HG03175 (cell line): ENCODE results near the gene NEGR1.

Source experiments
- ATAC-seq: cut with Tn5 transposase; IDR thresholded peaks from one replicate; pipeline ENCODE4 v1.9.1; 2021; ENCODE audit warnings: mild to moderate bottlenecking, moderate library complexity; ENCODE audit not compliant: unreplicated experiment

The NEGR1 gene

DNA sequence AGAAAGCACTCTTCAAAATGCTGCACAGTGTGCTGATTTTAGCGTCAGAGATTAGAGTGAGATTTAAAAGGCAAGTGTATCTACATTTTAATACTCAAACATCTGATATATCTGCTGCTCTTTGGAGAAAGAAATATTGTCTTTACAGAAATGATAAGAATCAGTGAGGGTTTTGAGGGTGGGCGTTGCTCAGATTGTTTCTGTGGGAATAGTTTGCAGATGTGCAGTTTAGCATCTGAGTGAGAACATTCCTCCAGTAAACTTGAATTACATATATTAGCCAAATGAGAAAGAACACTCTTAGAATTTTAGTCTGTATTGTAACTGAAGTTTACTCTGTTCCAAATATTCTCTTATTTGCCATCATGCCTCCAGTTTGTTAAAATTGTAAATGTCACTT, 549.2 kb downstream of the NEGR1 start:
- ATAC-seq, result no peak

DNA sequence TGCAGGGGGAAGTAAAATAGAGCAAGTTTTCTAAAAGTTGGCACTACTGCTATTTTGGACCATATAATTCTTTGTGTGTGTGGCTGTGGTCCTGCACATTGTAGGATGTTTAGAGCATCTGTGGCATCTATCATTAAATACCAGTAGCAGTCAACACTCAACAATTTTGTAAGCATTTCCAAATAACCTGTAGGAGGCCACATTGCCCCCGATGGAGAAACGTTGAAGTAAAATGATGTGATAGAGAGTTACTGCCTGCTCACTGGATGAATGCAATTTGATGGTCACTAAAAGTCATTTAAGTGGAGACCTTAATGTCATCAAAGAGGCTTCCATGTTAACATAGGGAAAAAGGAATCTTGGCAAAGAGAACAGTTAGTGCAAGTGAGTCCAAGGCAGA, 560.8 kb downstream of the NEGR1 start:
- ATAC-seq, result no peak

DNA sequence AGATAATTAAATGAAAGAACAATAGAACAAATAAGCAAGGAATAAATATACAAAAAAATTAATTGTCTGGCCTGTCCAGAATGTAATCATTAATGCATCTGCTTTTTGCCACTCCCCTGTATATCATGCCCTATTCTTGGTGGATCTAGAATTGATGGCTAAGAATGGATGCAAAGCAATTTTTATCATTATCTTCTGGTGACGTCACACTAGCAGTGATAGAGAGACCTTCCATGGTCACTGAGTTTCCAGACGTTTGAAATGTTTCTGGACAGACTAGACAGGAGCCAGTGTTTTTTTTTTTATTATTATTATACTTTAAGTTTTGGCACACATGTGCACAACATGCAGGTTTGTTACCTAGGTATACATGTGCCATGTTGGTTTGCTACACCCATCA, 563.0 kb downstream of the NEGR1 start:
- no peak for ATAC-seq

DNA sequence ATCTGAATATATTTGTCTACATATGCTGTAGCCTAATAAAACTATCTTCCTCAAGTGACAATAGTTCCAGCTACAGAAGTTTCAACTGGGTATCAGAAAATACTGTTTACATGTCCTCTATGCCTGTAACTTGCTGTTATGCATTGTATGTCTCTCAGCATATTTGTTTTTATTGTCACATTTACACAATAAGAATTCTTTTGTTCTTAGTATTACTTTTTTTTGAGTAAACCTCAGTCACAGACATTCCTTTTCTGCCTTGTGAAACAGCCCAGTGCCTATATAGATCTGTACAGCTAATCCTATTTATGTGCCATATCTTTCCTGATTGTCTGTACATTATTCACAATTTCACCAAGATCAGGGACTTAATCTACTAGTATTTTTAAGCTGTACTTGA, 565.2 kb downstream of the NEGR1 start:
- no peak for ATAC-seq

DNA sequence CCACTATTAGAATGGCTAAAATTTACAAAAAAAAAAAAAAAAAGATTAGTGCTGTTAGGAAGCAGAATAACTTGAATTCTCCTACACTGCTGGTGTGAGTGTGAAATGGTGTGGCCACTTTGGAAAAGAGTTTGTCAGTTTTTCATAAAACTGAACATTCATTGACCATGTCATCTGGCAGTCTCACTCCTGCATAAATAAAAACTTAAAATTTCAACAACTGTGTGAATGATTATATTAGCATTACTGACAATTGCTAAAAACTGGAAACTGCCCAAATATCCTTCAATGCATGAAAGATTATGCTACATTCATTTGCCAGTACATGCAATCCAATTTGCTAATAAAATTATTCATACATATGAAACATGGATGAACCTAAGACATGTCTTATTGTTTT, 570.9 kb downstream of the NEGR1 start:
- ATAC-seq, result no peak

DNA sequence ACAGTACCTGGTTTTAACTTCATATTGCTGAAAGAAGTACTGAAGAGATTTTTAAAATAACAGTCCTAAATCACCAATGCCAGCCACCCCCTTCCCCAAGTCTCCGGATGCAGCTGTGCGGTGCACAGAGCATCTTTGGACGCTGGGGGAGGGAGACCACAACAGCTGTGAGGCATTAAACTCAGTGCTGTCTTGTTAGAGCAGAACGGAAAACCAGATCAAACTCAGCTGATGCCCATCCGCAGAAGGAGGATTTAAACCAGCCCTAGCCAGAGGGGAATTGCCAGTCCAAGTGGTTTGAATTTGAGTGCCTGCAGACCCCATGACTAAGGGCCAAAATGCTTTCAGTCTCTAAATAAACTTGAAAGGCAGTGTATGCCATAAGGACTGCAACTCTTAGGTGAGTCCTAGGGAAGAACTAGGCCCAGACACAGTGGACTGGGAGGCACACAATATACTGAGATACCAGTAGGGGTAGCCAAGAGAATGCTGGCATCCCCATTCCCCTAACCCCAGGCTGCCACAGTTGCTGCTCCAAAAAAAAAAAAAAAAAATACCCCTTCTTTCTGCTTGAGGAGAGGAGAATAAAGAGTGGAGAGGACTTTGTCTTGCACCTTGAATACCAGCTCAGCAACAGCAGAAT, 576.2 kb downstream of the NEGR1 start:
- no peak for ATAC-seq

DNA sequence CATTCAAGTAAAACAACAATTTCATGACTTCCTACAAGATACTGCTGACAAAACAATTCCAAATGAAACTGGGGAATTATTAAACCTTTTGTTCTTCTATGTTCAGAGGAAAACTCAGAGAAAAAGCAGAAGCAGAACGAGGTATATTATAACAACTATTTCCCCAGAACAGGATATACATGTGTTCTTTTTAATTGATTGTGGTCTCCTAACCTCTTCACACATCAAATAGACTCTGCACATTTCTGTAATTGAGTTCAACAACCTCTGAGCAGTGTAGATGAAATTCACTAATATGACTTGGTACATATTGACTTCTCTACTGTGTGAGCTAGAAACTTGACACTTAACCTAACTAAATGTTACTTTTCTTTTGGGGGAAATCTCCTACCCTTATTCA, 584.2 kb downstream of the NEGR1 start:
- ATAC-seq, result no peak

DNA sequence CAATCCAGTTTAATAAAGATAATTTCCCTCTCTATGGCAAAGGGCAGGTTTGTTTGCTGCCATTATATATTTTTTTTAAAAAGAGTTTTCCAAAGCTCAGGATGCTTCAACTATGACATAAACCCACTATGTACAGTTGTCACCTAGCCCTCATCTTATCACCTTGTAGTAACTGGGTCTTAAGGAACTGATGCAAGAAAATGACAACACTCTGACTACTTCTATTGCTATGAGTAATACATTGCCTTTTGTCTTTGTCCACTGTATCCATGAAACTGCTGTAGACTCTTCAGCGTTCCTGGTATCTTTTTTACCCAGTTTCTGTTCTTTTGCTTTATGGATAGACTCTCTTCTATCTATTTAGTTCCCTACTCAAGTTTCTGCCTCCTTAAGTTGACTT, 586.5 kb downstream of the NEGR1 start:
- ATAC-seq, result no peak

DNA sequence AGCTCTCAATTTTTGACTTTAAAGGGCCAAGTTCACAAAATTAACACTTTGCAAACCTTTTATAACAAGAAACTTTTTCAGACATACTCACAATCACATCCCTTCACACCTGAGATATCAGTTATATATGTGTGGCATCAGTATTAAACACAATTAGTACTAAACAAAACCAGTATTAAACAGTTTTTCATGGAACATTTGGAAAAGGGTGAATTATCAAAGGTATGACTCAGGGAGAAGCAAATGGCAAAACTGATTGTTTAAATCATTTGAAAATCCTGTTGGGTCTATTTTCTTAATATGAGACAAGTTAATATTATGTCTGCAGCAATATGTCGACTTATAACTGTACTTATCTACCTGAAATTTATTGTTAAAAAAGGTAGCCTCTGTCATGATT, 587.3 kb downstream of the NEGR1 start:
- ATAC-seq, result no peak

DNA sequence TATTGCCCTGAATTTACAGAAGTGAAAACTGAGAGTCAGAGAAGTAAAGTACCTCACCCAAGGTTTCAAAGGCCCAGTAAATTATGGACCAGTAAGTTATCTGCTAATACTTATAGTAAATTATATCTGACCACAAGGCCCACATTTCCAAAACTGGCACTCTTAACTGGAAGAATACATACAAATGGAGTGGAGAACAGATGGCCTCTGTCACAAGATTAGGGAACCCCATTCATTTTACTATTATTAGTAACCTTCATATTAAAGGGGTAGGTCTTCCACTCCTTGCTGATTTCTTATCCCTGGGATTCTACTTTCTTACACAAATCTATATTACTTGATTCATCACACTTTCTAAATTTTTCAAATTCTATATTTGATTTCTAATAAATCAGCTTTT, 588.8 kb downstream of the NEGR1 start:
- ATAC-seq, result no peak

DNA sequence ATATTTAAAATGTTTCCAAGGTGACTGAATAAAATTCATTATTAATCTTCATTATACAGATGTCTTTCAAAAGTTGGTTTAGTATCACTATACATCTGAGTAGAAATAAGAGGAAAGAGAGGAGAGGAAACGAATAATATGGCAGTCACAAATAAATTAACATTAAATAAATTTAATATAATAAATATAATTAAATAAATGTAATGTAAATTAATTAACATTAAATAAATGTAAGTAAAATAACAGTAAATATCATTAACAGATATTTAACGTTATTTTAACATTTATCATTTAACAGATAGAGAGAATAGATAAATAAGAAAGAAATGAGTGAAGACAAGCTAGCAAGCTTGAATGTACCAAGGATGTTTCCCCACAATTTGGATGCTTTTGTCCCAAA, 592.7 kb downstream of the NEGR1 start:
- ATAC-seq, result no peak

DNA sequence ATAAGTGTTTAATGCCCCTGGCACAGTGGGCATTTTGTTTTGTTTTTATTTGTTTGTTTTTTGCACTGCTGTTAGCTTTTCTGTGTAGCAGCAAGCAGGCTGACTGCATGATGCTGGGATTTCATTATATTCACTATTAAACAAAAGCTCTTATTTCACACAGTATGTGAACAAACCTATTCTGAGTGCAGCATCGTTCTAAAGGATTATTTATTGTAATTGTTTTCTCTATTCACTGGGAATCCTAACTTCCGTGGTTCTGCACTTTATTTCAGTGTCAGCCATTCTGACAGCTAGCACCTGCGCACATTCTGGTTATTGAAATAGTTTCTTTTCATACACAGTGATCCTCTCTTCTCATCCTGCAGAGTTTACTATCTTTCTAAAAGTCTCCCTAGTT, 595.0 kb downstream of the NEGR1 start:
- no peak for ATAC-seq

DNA sequence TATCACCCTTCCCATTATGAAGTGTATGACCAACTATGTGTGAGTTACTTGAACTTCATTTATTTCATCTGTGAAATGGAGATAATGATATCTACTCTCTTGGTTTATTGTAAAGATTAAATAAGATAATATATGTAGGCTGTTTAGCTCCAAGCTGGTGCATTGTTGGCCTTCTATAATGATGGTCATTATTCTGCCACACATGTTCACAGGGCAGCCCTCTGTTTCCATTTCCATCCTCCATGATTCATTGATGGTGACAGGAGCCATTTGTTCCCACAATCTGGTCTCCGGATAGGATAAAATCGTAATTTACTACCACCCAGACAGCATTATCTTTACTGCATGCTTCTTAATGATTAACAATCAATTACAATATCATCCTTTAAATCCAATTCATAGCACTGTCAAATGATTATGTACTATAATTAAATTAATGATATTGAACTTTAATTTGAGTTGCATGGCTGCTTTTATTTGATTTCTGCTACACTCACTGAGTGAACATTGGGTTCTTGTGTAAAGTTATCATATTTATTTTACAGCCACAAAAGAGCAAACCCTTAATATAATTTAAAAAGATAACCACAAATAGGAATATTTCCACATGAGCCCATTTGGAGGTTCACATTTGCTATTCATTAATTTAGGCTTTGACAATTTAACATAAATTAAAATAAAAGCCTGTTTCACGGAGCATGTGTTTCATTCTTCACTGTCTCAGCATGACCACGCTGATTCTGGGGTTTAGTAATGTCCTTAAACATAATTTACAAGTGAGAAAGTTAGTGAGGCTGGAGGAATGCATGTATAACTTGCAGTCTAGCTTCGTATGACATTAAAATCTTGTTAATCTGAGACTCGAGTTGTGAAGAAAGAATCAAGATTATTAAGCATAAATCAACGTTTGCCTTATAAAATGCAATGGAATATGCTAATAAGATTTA, 605.1 kb downstream of the NEGR1 start:
- no peak for ATAC-seq

DNA sequence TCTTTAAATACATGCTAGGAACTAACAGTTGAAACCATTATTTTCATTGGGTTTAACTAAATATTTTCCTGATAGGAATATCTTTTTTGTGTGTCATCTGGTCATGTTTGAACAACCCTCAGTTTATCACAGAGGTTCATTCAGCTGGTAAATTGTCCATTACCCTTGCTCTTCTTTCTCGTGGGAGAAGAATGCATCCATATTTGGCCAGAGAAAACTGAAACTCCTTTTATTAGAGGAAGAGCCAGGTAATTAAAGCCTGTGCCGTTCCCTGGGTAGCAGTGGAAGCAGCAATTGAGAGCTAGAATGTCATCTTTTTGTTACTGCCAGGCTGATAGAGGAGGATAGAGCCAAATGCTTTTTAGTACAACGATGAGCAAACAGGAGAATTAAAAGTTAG, 614.3 kb downstream of the NEGR1 start:
- no peak for ATAC-seq

DNA sequence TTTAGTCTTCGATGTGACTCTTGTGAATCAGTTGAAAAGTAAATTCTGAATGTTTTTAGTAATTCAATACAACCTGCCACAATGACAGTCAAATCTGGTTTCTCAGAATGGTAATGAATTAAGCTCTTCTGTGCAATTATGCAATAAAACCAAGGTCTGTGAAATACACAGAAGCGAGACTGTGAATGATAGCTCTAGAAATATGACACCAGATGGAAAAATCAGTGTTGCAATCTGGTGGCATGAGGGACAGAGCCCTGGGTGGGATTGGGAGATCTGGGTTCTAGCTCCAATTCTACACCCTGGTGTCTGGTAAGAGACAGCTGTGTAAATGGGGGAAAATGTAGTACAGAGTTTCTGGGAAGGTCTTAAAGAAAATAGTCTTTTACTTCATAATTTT, 615.1 kb downstream of the NEGR1 start:
- no peak for ATAC-seq

DNA sequence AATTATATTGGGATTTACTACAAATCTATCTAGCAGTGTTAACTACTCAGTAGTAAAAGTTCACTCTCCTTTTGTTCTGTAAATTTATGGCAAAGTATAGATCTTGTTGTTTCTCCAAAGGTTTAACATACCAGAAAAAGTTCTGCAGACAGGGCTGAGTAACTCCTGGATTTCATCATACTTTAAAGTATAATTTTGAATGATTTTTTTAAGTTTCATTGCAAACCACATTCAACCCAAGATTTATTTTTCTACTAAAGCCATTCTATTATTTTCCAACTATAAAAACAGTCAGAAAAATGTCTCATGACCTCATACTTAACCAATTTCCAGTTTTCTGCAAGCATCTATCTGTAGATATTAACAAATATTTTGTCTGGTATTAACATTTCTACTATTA, 615.7 kb downstream of the NEGR1 start:
- no peak for ATAC-seq

DNA sequence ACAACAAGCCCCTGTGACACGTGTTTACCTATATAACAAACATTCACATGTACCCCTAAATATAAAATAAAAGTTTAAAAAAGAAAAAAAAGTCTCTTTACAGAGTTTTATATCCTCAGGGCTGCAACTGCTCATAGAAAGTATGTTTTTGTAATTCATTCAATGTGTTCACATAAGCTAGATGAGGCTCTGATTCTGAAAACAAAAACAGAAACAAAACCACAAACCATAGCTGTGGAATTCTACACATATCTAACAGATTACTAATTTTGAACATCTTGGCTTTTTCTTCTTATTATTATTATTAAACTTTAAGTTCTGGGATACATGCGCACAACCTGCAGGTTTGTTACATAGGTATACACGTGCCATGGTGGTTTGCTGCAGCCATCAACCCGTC, 621.9 kb downstream of the NEGR1 start:
- no peak for ATAC-seq

DNA sequence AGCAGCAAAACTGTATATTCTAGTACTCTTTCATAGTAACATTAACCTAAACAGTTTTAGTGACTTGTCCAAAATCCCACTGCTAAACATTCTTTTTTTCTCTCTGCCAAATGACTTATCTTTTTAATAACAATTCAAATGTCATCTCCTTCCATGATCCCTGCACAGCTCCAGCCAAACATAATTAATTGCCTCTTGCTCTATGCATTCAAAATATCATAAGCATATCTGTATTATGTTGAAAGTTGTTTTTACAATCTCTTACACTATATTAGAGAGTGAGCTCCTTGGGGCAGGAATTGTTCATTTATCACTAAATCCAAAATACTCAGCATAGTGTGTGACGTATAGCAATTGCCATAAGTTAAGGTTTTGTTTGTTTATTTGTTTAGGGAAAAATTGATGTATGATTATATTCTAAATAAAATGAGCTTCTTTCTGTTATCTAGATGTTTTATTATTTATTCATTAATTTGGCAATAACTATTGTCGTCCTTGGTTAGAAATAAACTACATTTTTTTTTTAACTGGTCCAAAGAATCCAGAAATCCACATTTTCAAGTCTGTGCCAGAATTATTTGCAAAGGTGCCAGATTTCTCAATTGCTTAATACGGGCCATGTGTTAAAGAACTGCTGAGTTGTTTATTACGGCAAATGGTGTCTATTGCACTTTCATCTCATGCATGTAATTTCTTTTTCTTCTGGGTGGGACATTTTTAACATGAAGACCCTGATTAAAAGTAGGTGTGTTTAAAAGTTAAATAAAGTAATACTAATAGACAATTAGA, 624.3 kb downstream of the NEGR1 start:
- ATAC-seq, result no peak

DNA sequence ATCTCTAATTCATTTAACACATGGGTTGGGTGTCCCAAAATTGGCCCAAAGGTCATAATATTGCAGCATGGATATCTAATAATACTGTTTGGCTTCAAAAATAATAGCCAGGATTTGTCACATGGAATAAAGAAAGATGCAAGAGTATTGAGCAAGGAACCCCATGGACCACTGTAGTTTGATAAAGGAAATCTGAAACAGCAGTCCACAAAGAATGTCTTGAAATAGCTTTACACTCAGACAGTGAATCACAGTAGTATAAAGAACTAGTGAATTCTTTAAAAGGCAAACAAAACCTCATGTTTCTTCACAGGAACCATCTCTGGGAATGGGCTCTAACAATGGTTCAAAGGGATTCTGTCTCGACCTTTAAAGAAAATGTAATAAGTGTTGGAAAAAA, 625.4 kb downstream of the NEGR1 start:
- no peak for ATAC-seq

DNA sequence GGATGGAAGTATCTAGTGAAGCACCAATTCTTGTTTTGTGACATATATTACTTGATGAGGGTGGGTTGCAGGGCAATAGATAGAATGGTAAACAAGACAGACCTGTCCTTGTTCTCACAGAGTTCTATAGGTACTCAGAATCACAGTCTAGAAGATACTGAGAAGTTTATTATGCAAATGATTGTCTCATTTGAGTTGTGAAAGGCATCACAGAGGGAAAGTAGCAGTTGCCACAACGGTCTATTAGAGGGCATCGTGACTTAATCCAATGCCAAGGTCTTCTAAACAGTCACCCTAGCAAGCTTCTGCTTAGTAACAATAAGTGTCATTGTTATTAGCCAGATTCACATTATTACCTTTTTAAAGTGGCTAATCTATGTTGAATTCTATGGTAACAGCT, 626.7 kb downstream of the NEGR1 start:
- ATAC-seq, result no peak

DNA sequence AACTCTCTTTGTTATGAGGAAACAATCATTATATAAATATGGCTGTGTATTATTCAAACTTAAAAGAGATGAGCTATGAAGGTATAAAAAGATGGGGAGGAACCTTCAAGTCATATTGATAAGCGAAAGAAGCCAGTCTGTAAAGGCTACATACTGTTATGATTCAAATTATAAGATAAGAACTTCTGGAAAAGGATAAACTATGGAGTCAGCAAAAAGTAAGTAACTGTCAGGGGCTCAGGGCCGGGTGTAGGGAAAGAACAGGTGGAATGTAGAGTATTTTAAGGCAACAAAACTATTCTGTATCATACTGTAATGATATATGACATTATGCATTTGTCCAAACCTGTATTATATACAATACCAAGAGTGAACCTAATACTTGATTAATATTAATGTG, 628.4 kb downstream of the NEGR1 start:
- no peak for ATAC-seq

DNA sequence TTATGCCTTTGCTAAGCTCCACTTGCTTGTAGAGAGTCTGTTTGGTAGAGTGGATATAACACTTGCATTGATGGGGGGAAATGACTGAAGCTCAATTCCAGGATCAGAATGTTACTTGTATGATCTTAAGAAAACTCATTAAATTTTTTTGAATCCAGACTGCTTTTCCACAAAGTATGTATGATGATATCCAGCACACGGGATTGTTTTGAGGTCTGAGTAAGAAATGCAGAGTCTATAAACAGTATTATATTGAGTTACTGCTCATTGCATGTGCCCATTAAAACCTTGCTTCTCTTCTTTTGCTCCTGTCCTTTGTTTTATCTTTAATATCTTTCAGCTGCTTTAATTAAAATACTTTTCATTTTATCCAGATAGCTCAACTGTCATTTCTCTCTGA, 631.1 kb downstream of the NEGR1 start:
- ATAC-seq, result no peak
